H9 (cell line): Measurements from ENCODE around the gene FRAS1. TPM values are rescaled to one million over a fixed set of nuclear protein-coding genes. Genes with fewer than 3 reads are reported as not detected.

ENCODE experiments used
- DNase-seq: peaks from one replicate; pipeline ENCODE4 v3.0.0-alpha.2; 2017
- H2AFZ ChIP-seq: one replicate; pipeline ENCODE4 v1.6.1; 2013; ENCODE audit warnings: mild to moderate bottlenecking, low read length, control low read depth, moderate library complexity
- H2AK5ac ChIP-seq: 2 replicates; pipeline ENCODE4 v1.6.1; 2013; ENCODE audit warnings: low read length, control low read depth, mixed read lengths; ENCODE audit not compliant: insufficient read length
- H2BK120ac ChIP-seq: one replicate; pipeline ENCODE4 v1.6.1; 2013; ENCODE audit warnings: low read depth, mild to moderate bottlenecking, low read length, control low read depth, inconsistent platforms; ENCODE audit not compliant: poor library complexity, severe bottlenecking
- H2BK12ac ChIP-seq: 2 replicates; pipeline ENCODE4 v1.6.1; 2013; ENCODE audit warnings: low read length, control low read depth, mixed read lengths, low read depth; ENCODE audit not compliant: insufficient read length
- H2BK15ac ChIP-seq: 2 replicates; pipeline ENCODE4 v1.6.1; 2013; ENCODE audit warnings: low read depth, low read length, control low read depth
- H2BK20ac ChIP-seq: one replicate; pipeline ENCODE4 v1.6.1; 2013; ENCODE audit warnings: low read depth, mild to moderate bottlenecking, low read length, control low read depth, inconsistent platforms; ENCODE audit not compliant: poor library complexity, severe bottlenecking
- H2BK5ac ChIP-seq: 2 replicates; pipeline ENCODE4 v1.6.1; 2013; ENCODE audit warnings: low read length, control low read depth, mixed read lengths; ENCODE audit not compliant: insufficient read length
- H3K14ac ChIP-seq: 2 replicates; pipeline ENCODE4 v1.6.1; 2013; ENCODE audit warnings: low read length, control low read depth; ENCODE audit not compliant: insufficient read depth
- H3K18ac ChIP-seq: 2 replicates; pipeline ENCODE4 v1.6.1; 2013; ENCODE audit warnings: low read depth, mild to moderate bottlenecking, mixed read lengths, low read length, control low read depth; ENCODE audit not compliant: insufficient read length
- H3K23ac ChIP-seq: 2 replicates; pipeline ENCODE4 v1.6.1; 2013; ENCODE audit warnings: low read length, control low read depth, mixed read lengths, low read depth; ENCODE audit not compliant: insufficient read length
- H3K23me2 ChIP-seq: 2 replicates; pipeline ENCODE4 v1.6.1; 2013; ENCODE audit warnings: low read depth, mild to moderate bottlenecking, mixed read lengths, low read length, control low read depth; ENCODE audit not compliant: insufficient read length, poor library complexity, severe bottlenecking
- H3K27ac ChIP-seq: 2 replicates; pipeline ENCODE4 v1.5.1; 2013; ENCODE audit warnings: low read length, control low read depth, mixed read lengths, low read depth; ENCODE audit not compliant: insufficient read length
- H3K27me3 ChIP-seq: 2 replicates; pipeline ENCODE4 v1.6.1; 2013; ENCODE audit warnings: low read length, control low read depth, inconsistent platforms; ENCODE audit not compliant: insufficient read depth
- H3K4ac ChIP-seq: 2 replicates; pipeline ENCODE4 v1.6.1; 2013; ENCODE audit warnings: low read depth, mild to moderate bottlenecking, control low read depth, inconsistent platforms, low read length, moderate library complexity
- H3K4me1 ChIP-seq: 2 replicates; pipeline ENCODE4 v1.6.1; 2013; ENCODE audit warnings: low read length, control low read depth, inconsistent platforms; ENCODE audit not compliant: insufficient read depth
- H3K4me2 ChIP-seq: 2 replicates; pipeline ENCODE4 v1.6.1; 2013; ENCODE audit warnings: low read length, control low read depth, mixed read lengths; ENCODE audit not compliant: insufficient read length, insufficient read depth
- H3K56ac ChIP-seq: 2 replicates; pipeline ENCODE4 v1.6.1; 2013; ENCODE audit warnings: low read depth, mild to moderate bottlenecking, mixed read lengths, low read length, control low read depth; ENCODE audit not compliant: insufficient read length
- H3K79me1 ChIP-seq: 2 replicates; pipeline ENCODE4 v1.6.1; 2013; ENCODE audit warnings: low read depth, mild to moderate bottlenecking, moderate library complexity, low read length, control low read depth, inconsistent platforms; ENCODE audit not compliant: insufficient read depth, poor library complexity, severe bottlenecking
- H3K79me2 ChIP-seq: 2 replicates; pipeline ENCODE4 v1.6.1; 2013; ENCODE audit warnings: low read length, control low read depth, inconsistent platforms; ENCODE audit not compliant: insufficient read depth
- H3K9ac ChIP-seq: 2 replicates; pipeline ENCODE4 v1.6.1; 2013; ENCODE audit warnings: low read length, control low read depth, mixed read lengths; ENCODE audit not compliant: insufficient read length; ENCODE audit errors: extremely low read depth
- H3K9me3 ChIP-seq: one replicate; pipeline ENCODE4 v1.6.1; 2013; ENCODE audit warnings: low read depth, low read length, inconsistent platforms; ENCODE audit not compliant: control insufficient read depth
- H3T11ph ChIP-seq: one replicate; pipeline ENCODE4 v1.6.1; 2013; ENCODE audit warnings: mild to moderate bottlenecking, low read length, control low read depth, inconsistent platforms
- H4K20me1 ChIP-seq: one replicate; pipeline ENCODE4 v1.6.1; 2013; ENCODE audit not compliant: control insufficient read depth, insufficient read length, insufficient read depth
- H4K5ac ChIP-seq: 2 replicates; pipeline ENCODE4 v1.6.1; 2013; ENCODE audit warnings: low read depth, mild to moderate bottlenecking, mixed read lengths, low read length, control low read depth; ENCODE audit not compliant: insufficient read length
- H4K8ac ChIP-seq: replicated peaks from 2 replicates; pipeline ENCODE4 v1.6.1; 2013; ENCODE audit warnings: low read length, control low read depth, mixed read lengths, low read depth; ENCODE audit not compliant: insufficient read length
- H4K91ac ChIP-seq: 2 replicates; pipeline ENCODE4 v1.6.1; 2013; ENCODE audit warnings: low read depth, mild to moderate bottlenecking, moderate library complexity, mixed read lengths, low read length, control low read depth; ENCODE audit not compliant: insufficient read length
- H3K27ac Mint-ChIP-seq, 3 experiments: 2 replicates in 2 of 3; 3 replicates in 1 of 3; pipeline ENCODE4 v1.8.0; 2020 to 2021; ENCODE audit warnings: mixed read lengths in 3 of 3, mild to moderate bottlenecking in 1 of 3, moderate library complexity in 1 of 3
- H3K27me3 Mint-ChIP-seq: 2 replicates; pipeline ENCODE4 v1.8.0; 2021; ENCODE audit warnings: low read depth, mild to moderate bottlenecking, moderate library complexity, mixed read lengths
- H3K36me3 Mint-ChIP-seq, 3 experiments: 2 replicates in 2 of 3; 3 replicates in 1 of 3; pipeline ENCODE4 v1.8.0; 2020 to 2021; ENCODE audit warnings: low read depth in 3 of 3, mixed read lengths in 3 of 3; ENCODE audit not compliant: insufficient read depth in 1 of 3
- H3K4me1 Mint-ChIP-seq, 2 experiments: 2 replicates each; pipeline ENCODE4 v1.8.0; 2020; ENCODE audit warnings: mixed read lengths in 2 of 2
- H3K4me3 Mint-ChIP-seq, 2 experiments: 2 replicates in 1 of 2; 3 replicates in 1 of 2; pipeline ENCODE4 v1.8.0; 2020 to 2021; ENCODE audit warnings: mild to moderate bottlenecking in 2 of 2, mixed read lengths in 2 of 2, moderate library complexity in 1 of 2
- H3K9me3 Mint-ChIP-seq, 2 experiments: 2 replicates in 1 of 2; 3 replicates in 1 of 2; pipeline ENCODE4 v1.8.0; 2020; ENCODE audit warnings: mild to moderate bottlenecking in 2 of 2, mixed read lengths in 2 of 2, moderate library complexity in 1 of 2
- WGBS: extraction: QIAGEN DNeasy Blood & Tissue Kit; methylation state at CpG from one replicate; pipeline ENCODE4 v1.1.7; 2013; ENCODE audit warnings: missing lambda C conversion rate, low lambda C conversion rate, mixed read lengths; ENCODE audit not compliant: insufficient read length; ENCODE audit errors: extremely low coverage; 5-methylcytosine and 5-hydroxymethylcytosine counted together
- total RNA-seq: library from RNA; stranded (reverse); gene quantifications from 2 replicates; pipeline ENCODE4 v1.2.1, GENCODE V29; 2021
- TF ChIP-seq, protein P1 (sequence below): fragments of 200-600 bp; sonication (generic); conservative IDR thresholded peaks from 3 replicates; pipeline ENCODE4 v1.8.0; 2021; ENCODE audit warnings: antibody characterized with exemption, mild to moderate bottlenecking

FRAS1 gene
- total RNA-seq, 1 experiment from 2014 or later = 58.5 TPM

DNA sequence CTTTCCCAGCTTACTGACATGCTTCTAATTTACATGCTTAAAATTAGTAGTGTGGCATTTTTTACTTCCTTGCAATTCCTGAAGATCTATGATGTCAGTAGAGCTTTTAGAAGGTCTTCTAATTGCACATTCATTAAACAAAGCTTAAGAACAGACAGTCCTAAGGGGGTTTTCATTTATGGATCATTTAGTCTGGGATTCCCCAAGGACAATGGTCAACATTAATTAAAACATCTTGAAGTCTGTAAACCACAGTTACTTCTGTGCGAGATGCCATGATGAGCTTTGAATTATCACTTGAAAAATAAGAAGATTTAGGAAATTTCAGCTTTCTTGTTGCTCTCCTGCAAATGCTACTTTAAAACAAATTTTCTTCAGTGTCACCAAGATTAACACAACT is 514.7 kb downstream of the FRAS1 start:
- Mint-ChIP-seq H3K27ac (no peak overlapping the region), H3K36me3 (peaks cover 2 to 5% (median 4%) of the 10 kb centered on the region in 3 experiments; a peak in 3 of 7 replicates), H3K4me3 (no peak overlapping the region), H3K4me1 (peaks cover 22 to 25% of the 10 kb centered on the region in 2 experiments), H3K9me3 (peaks cover 0 to 2% of the 10 kb centered on the region in 2 experiments; a peak in 1 of 5 replicates), H3K27me3 (no peaks in the 10 kb centered on the region)
- H3K27me3 ChIP-seq = no peaks in the 10 kb centered on the region
- H3T11ph ChIP-seq = no peak overlapping the region
- H3K27ac ChIP-seq = no peak overlapping the region
- no peak overlapping the region for H2AFZ ChIP-seq
- no peak overlapping the region for H2BK20ac ChIP-seq
- H3K79me2 ChIP-seq = no peaks in the 10 kb centered on the region
- no peaks in the 10 kb centered on the region for H3K79me1 ChIP-seq
- H3K23ac ChIP-seq = no peak overlapping the region
- no peaks in the 10 kb centered on the region for H4K20me1 ChIP-seq
- H3K4ac ChIP-seq = no peak overlapping the region
- no peak overlapping the region for H4K5ac ChIP-seq
- H3K56ac ChIP-seq = no peak overlapping the region
- WGBS = no CpG with 5 or more reads among the region's 1 CpG
- no peak for DNase-seq
- no peaks in the 10 kb centered on the region for H3K9me3 ChIP-seq
- no peak overlapping the region for H2AK5ac ChIP-seq
- no peak overlapping the region for H2BK120ac ChIP-seq
- H3K14ac ChIP-seq = no peak overlapping the region
- H4K8ac ChIP-seq = no peak overlapping the region
- no peak overlapping the region for H2BK12ac ChIP-seq
- H3K9ac ChIP-seq = no peak overlapping the region
- no peak overlapping the region for H3K4me2 ChIP-seq
- H3K4me1 ChIP-seq = 0 out of 2 replicates have a peak, but pooled peaks cover 3% of the 10 kb centered on the region
- TF ChIP-seq, protein P1, sequence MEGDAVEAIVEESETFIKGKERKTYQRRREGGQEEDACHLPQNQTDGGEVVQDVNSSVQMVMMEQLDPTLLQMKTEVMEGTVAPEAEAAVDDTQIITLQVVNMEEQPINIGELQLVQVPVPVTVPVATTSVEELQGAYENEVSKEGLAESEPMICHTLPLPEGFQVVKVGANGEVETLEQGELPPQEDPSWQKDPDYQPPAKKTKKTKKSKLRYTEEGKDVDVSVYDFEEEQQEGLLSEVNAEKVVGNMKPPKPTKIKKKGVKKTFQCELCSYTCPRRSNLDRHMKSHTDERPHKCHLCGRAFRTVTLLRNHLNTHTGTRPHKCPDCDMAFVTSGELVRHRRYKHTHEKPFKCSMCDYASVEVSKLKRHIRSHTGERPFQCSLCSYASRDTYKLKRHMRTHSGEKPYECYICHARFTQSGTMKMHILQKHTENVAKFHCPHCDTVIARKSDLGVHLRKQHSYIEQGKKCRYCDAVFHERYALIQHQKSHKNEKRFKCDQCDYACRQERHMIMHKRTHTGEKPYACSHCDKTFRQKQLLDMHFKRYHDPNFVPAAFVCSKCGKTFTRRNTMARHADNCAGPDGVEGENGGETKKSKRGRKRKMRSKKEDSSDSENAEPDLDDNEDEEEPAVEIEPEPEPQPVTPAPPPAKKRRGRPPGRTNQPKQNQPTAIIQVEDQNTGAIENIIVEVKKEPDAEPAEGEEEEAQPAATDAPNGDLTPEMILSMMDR = no peak
- no peak overlapping the region for H3K18ac ChIP-seq
- no peak overlapping the region for H2BK5ac ChIP-seq
- no peak overlapping the region for H2BK15ac ChIP-seq
- H3K23me2 ChIP-seq = no peaks in the 10 kb centered on the region
- H4K91ac ChIP-seq = no peak overlapping the region
